HG02973 (cell line): ENCODE measurements around the gene TSPAN9.

Experiments used
- ATAC-seq: cut with Tn5 transposase; IDR thresholded peaks from one replicate; pipeline ENCODE4 v1.9.1; 2021; ENCODE audit warnings: moderate library complexity; ENCODE audit not compliant: unreplicated experiment

Gene TSPAN9

DNA sequence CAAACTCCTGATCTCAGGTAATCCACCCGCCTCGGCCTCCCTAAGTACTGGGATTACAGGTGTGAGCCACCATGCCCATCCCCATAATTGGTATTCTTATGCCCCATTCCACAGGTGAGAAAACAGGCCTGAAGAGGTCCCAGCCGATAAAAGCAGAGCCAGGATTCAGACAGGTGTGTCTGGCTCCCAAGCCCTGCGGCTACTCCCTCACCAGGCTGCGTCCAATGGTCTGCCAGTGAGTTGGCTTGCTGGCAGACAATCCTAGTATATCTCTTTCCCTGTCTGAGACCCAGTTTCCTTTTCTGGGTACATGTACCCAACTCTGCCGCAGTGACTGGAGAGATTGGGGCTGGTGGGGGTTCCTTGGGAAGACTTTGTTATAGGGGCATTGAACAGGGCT lies 1.9 kb upstream of the TSPAN9 start:
- no peak for ATAC-seq

DNA sequence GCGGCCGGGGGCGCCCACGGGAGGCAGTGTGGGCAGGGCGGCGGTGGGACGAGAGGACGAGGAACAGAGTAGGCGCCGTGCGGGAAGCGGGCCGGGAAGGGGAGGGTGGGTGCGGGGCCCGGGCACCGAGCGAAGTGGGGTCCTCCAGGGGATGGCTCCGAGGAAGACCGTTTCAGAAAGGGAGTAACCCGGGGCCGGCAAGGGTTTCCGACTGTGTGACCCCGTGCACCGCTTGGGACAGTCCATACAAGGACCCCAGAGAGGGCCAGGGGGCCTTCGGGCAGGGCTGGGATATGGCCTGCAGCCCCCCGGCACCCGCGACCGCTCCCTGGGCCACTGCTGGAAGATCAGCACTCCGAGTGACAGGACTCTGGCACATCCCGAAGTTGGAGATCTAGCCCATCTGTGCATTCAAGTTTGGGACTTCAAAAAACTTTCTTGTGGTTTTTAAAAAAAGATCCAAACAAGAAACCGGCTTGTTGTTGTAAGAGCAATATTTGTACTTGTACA lies 448 bp downstream of the TSPAN9 start:
- ATAC-seq, result peak; percentile 21

DNA sequence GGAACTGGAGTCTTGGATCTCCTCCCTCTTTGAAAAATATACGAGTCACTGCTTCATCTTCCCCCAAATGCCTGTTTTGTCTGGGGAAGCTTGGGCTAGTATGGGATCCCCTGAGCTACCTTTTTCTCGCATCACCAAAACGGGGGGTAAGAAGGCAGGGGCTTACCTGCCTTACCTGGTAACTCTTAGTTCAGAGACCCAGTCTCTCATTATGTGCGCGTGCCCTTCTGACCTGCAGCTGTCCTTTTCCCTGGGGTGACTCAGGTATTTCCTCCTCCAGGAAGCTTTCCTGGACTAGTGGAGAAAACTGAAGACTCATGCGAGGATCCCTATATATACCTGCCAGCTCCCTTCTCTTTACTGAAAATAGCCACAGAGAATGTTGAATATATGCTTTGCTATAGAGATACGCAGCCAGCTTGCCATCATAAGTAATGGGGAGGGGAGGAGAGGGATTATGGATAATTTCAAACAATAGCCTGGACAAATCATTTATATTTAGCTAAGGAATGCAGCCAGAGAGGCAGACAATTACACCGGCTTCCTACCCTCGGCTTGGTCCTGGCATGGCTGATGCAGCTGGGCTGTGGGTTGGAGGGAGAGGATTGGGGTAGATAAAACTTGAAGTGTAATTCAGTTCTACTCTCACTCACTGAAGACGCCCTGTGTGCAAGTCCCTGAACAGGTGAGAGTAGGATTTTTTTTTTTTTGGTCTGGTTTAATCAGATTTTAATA lies 1.1 kb downstream of the TSPAN9 start:
- ATAC-seq, result no peak

DNA sequence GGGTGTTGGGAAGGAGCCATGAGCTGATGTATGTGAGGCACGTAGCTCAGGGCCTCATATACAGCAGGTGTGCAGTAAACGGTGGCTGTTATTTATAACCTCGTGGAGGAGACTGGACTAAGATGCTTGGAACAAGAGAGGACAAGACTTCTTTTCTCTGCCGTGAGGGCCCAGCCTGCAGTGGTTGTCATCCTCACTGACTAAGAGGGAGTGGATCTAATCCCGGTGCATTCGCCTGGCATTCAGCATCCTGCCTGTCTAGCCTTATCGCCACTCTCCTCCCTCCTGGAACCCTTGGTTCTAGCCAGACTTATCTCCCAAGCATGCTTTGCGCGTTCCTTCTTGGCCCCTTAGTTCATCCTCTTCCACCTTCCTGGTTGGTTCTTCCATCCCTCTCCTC lies 3.9 kb downstream of the TSPAN9 start:
- no peak for ATAC-seq

DNA sequence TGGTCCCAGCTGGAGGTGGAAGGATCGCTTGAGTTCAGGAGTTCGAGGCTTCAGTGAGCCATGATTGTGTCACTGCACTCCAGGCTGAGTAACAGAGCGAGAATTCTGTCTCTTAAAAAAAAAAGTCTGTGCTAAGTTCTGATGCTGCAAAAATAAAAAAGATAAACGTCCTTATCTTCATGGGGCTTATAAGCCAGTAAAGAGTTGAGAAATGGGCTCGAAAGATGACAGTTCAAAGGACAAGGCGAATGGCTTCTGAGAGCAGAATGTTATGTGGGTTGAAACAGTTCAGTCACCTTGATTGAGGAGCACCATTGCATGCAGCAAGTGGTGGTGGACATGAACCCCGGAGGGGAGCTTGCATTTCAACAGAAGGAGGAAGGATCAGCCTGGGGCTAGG lies 4.7 kb downstream of the TSPAN9 start:
- no peak for ATAC-seq

DNA sequence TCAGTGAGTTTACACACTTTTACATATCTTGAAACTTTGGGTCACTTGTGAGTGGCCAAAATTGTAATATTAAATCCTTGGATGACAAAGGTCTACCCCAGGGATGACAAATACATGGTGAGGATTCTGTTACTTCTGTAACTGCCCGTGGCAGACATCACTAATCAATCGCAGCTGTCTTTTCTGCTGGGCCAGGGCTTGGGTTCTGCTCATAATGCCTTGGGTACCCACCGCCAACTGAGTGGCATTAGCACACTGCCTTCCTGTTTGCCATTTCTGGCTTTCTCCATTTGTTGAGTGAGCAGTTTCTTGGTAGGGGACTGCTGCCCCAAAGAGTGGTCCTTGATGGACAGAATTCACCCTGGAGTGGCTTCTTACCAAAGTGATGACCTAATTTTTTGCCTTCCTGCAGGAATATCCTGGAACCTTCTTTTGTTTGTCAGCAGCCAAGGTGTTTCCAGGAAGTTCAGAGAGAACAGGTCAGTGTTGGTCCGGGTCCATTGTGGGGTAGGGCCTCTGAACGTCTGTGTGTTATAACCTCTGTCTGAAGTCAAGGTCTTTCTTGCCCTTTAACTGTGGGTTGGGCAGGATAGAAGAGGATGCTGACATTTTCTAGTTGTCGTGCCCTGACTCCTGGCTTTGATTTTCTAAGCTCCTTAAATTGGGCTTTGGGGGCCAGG lies 6.2 kb downstream of the TSPAN9 start:
- no peak for ATAC-seq

DNA sequence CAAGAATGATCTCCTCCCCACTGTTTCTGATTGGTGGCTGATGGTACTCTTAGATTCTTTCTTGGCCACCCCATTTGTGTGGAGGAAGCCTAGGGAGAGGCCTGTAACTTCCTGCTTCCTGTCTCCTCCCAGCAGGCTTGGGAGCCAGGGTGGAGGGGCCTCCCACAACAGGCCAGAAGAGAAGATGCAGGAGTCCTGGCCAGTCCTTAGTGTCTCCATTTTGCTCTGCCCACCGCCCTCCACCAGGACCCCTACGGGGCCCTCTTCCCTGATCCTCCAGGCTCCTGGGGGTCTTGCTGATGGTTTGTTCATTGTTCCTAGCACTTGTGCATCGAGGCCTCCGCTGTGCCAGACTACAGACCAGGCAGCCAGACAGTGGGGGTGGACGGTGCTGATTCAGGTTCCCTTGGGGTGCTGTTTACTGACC lies 6.8 kb downstream of the TSPAN9 start:
- ATAC-seq, result no peak

DNA sequence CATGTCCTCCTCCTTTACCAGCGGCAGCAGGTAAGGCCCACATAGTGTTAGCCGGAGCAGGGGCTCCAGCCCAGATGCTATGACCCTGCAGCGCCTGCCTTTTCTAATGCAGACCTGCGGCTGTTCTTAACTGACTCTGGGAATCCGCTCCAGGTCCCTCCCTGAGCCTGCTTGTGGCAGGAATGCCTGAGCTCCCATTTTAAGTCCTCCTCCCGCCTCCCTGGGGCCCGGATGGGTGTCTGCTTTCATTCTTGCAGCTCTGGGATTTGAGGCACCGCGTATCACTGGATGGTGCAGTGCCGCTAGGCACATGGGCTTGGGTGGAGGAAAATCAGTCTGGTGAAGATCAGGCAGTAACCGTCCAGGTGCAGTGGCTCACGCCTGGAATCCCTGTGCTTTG lies 7.6 kb downstream of the TSPAN9 start:
- no peak for ATAC-seq

DNA sequence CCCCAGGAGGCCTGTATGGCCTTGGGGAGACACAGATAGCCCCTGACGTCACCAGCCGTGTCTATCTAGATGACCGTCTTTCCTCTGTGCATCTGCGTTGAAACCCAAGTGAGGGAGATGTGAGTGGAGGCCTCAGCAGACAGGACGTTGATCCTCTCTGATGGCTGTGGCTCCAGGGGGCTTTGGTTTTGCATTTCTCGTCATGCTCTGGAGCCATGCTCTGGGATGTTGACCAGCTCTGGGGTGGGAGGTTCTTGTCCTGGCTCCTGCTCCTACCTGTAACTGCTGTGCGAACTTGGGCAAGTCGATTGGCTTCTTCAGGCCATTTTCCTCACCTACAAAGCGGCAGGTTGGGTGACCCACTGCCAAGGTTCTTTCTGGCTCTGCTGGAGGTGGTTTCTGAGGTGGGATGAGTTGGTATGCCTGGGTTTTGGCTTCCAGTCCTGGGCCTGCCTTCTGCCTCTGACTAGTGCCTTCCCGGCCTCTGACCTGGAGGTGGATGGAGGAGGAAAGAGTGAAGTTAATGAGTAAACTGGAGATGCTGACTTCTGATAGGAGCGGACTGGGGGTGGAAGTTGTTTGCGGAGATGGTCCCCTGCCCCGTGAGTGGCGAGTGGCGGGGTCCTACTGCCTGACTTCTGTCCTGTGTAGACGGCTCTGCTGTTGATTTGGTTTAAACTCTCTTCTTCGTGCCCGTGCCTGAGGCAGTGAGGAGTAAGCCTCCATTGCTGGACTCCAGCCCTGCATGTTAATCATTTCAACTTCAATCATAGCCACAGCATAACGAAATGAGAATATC lies 8.4 kb downstream of the TSPAN9 start:
- ATAC-seq, result no peak

DNA sequence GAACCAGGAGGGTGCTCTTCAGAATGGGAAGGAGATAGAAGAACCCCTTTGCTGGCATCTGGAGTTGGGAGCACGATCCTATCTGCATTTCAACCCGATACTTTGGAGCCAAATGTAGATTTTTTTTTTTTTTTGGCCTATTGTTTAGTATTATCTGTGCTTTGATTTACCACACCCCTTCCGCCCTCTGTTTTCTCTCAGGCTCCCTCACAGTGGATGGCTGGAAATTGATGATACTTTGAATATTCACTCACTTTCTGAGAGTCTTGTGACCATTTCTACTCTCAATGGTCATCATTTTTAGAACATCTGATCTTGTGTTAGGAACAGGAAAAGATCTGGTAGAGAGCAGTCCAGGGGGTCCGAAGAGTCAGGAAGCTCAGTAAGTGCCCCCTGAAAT lies 9.0 kb downstream of the TSPAN9 start:
- ATAC-seq, result no peak

DNA sequence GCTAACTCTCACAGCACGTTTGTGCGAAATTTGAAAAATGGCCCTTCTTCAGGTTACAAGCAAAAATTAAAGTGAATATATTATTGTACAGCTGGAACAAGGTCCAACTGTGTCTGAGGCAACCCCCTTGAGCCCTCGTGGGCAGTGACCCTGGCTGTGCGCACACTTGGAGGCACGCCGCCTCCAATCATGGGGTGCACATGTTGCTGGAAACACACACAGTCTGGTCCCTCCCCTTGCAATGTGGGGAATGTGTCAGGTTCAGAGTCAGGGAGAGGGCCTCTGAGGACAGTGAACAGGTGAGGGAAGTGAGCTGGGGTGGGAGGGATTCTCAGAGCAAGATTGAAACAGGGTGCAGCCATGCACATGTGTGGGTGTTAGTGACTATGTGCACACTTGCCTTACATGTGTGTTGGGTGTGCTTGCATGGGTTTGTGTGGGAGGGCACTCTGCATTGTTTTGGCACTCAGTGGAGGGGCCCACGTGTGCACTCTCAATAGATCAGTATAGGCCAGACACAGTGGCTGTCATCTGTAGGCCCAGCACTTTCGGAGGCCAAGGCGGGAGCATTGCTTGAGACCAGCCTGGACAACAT lies 9.6 kb downstream of the TSPAN9 start:
- ATAC-seq, result no peak

DNA sequence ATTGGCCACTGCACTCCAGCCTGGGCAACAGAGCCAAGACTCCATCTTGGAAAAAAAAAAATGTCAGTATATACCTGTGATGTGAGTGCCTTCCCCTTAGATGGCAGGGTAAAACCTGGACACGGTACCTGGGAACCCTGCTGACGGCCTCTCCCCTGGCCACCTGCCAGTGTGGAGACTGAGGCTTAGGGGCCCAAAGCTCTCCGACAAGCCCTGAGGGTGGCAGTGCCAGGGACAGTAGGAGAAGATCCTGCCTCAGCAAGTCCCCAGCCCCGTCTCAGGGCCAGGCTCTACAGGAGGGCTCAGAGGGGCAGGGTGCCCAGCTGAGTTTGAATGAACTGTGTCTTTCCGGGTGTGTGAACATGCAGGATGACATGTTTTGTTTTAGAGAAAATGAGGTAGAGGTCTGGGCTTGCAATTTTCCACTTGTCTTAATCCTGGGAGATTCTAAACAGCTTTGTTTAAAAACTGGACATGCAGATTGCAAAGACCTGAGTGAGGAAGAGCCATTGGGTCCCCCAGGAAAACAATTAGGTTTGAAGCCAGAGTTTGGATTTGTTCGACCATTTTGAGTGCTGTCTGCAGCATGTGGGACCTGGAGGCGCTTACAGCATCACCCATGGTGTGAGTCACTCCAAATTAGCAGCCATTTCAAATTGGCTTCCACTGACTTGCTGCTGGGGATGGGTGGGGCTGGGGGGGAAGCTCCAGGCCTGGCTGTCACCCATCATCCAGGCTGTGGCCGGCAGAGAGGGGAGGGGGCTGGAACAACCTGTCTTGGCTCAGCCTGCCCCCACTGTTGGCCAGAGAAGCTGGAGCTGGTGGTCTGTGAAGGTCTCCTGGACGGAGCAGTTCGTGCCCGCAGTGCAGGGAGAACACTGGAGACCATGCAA lies 10.8 kb downstream of the TSPAN9 start:
- no peak for ATAC-seq

DNA sequence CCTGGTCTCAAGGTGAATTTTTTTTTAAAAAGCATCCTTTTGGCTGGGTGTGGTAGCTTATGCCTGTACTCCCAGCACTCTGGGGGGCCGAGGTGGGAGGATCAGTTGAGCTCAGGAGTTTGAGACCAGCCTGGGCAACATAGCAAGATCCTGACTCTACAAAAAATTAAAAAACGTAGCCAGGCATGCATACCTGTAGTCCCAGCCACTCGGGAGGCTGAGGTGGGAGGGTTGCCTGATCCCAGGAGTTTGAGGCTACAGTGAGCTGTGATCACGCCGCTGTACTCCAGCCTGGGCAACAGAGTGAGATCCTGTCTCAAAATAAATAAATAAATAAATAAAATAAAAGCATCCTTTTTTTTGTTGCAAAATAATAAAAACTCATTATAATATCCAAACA lies 12.4 kb downstream of the TSPAN9 start:
- no peak for ATAC-seq

DNA sequence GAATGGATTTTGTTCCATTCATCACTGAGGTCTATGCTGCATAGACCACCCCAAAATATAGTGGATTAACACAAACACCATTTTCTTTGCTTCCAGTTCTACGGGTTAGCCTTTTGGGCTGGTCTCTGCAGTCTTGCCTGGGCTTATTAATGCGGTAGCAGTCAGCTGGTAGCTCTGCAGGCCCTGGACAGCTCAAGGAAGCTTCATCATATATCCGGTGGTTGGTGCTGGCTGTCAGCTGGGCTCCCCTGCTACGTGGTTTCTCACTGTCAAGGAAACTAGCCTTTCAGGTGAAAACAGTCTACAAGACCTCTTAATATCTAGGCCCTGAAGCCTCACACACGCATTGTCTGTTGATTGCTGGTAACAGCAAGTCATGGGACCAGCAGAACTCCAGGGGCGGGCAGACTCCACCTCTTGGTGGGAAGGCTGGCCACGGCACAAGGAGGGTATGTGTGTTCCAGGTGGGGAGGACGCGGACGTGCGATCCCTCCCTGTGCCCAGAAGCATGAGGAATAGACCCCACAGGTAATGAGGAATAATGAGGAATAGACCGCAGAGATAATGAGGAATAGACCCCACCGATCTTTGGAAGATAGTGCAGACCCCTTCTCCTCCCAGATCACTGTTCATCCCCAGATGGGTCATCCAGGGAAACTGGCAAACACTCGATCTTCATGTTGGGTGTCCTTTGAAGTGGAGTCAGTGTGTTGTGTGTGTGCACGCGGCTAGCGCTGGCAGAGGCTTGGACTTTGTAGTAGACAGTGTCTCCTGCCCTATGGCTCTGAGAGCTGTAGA lies 13.3 kb downstream of the TSPAN9 start:
- ATAC-seq, result no peak

DNA sequence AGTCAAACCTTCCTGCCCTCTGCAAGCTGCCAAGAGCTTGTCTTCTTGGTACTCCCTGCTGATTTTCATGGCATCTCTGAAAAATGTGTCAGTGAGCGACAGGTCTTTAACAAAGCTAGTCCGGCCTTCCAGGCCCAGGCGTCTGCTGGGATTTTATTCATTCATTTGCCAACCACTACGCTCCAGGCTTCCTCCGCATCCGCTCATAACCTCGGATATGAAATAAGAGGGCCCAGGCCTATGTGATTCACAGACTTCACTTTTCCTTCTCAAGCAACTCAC lies 13.8 kb downstream of the TSPAN9 start:
- ATAC-seq, result no peak

DNA sequence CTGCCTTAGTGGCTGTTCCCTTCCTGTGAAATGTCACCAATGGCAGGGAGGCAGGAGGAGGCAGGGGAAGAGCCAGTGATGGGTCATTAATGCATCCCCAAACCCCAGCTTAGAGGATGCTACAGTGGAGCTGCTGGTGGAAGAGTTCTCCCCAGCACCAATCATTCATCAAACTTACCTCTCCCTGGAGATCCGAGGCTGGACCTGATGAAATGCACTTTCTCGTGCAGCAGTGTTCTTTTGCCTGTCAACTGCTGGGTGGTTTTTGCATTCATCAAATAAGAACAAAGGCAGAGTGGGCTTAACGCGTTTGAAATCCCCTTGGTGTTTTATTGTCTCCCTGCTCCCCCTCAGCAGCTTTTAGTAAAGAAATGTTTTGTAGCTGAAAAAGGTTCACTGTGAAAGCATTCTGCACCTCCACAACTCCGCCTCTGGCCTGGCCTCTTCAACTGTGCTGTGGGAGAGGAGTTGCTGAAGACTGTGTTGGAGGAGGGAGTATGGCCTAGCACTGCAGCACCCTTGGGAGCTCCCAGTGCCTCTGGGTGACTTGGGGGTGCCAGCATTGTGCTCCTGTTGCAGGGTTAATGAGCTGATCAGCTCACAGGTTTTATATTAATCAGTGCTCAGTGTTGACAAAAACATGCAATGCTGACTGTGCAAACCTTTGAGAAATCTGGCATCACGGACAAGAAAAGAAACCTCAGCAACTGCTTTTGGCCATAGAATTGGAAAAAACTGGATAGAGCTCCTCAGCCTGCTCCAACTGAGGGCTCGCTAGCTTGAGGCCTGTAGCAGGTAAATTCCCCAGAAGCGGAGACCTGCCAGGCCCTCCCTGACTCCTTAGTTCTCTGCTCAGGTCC lies 14.4 kb downstream of the TSPAN9 start:
- no peak for ATAC-seq

DNA sequence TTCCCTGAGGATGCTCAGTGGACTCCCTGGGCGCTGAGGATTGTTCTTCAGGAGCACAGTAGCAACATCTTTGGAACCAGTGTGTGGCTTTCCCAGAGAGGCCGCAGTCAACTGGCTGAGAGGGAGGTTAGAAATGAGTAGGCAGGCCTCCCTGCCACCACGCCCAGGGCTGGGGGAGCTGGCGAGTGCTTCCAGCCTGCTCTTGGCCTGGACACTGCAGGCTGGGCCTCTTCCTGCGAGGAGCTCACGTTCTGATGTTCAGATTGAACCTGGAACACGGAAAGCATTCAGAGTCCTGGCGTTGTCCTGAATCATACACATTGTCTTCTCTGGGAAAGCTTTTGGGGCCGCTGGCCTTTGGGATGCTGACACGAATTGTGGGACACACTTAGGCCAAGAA lies 15.6 kb downstream of the TSPAN9 start:
- no peak for ATAC-seq

DNA sequence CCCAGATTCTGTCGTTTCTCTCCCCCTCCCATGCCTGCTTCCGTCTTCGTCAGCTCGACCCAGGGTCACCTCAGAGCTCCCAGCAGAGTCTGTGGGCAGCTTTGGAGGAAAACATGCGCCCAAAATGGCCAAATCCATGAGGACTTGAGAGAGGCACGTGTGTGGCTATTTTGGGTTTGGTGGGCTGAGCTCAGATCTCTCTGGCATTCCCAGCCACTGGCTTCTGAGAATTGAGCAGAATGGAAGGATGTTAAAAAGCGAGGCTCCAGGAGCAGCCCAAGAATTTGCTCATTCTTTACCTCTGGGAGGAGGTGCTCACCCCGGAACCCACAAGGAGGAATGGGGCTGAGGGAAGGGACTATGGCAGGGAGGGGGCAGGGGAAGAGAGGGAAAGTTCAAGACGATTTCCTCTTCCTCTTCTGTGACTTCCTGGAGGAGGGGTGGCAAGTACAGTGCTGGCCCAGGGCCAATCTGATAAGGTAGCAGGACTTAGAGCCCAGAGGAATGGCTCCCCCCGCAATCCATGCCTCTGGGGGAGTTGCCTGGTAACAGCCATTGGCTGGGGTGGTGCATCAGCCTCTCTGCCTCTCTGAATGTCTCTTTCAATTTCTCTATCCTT lies 20.1 kb downstream of the TSPAN9 start:
- no peak for ATAC-seq
